Stimulated activated CD8-positive, alpha-beta memory T cell treated with anti-CD3 and anti-CD28 coated beads, Interleukin-12 subunit alpha, Interleukin-12 subunit beta, amount 100 ng/mL, for 24 hours (primary cell): Measurements from ENCODE around the gene C1orf56.

Experiments used
- DNase-seq: peaks from one replicate; pipeline ENCODE4 v3.0.0-alpha.2; 2020; ENCODE audit errors: extremely low read depth

C1orf56 gene, protein sequence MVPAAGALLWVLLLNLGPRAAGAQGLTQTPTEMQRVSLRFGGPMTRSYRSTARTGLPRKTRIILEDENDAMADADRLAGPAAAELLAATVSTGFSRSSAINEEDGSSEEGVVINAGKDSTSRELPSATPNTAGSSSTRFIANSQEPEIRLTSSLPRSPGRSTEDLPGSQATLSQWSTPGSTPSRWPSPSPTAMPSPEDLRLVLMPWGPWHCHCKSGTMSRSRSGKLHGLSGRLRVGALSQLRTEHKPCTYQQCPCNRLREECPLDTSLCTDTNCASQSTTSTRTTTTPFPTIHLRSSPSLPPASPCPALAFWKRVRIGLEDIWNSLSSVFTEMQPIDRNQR

DNA sequence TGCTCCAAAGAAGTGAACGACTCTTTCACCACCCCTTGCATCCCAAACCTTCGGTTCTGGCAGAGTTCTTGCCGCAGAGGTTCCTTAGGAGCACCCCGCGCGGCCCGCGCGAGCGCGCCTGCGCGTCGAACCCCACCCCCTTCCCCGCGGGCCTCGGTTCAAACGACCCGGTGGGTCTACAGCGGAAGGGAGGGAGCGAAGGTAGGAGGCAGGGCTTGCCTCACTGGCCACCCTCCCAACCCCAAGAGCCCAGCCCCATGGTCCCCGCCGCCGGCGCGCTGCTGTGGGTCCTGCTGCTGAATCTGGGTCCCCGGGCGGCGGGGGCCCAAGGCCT lies at the start of gene C1orf56:
Gene C1orf56 (plus strand): TSS at position 161 of the 334 bp plus-strand sequence. CDS start 97 bp downstream, at position 258.
- no peak for DNase-seq

DNA sequence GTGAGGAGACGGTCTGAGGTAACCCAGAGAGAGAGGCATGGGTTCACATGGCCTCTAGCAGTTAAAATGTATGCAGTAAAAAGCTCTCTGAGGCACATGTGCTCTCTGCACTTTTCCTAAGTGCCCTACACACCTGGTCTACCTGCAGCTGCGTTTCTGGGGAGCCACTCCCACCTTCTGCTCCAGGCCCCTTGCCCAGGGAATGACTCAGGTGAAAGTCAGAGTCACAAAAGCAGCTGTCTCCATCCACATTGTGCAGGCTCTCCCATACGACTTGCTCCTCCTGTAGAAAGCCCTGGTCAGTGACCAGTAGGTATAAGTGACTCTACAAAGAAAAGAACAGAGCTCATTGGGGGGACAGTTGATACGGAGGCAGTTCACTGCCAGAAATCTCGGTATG lies 49.6 kb upstream of the C1orf56 start:
- no peak for DNase-seq

DNA sequence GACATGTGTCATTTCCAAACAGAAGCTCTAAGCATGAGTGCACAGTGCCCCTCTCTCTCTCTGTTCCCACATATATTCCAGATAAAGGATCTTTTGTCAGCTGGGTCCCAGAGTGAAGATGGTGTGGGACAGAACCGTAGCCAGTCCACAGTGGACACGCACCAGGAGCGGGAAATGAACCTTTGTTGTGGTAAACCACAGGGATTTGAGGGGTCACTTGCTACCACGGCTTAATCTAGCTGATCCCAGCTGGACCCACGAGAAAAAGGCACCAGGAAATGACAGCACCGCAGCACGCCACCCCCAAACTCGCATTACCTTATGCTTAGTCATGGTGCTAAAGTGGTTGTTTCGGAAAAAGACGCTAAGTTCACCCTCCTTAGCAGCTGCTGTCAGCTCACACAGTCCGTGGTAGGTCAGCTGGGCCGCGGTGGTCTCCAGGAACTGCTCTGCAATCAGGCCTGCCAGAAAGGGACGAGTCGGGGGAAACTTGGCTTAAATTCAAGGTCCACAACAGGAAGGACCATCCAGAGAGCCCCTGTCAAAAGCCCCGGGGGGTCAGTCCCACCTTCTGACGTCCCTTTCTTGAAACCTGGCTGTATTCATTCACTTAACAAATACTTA lies 48.4 kb upstream of the C1orf56 start:
- no peak for DNase-seq

DNA sequence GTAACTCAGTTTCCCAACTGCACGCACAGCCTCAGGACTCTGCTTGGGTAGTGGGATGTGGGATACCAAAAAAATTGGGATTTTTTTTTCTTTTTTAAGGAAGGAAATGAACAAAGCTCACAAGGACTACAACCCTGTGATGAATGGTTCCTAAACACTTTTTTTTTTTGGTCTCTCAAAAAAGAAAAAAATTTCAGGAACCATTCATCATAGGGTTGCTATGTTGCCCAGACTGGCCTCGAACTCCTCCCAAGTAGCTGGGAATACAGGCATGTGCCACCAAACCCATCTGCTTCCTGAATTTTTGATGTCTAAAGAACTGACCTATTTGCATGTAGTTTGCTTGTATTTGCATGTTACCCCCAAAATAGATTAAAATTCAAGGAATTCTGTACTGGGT lies 47.6 kb upstream of the C1orf56 start:
- DNase-seq, result no peak

DNA sequence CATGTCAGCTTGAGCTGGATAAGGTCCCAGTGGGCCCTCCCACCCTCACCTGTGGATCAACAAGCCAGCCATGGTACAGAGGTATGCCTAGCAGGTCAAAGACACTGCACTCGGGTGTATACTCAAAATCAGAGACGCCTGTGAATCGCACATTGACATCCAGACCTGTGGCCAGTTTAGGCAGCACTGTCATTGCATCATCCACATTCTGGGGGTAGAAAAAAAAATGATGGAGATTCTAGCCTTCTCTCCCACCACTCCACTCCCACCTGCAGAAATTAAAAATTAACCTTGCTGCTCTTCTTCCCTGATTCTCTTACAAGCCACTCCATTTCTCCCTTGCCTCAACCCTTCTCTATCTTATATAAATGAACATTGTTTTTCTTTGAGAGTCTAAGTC lies 47.1 kb upstream of the C1orf56 start:
- DNase-seq, result no peak

DNA sequence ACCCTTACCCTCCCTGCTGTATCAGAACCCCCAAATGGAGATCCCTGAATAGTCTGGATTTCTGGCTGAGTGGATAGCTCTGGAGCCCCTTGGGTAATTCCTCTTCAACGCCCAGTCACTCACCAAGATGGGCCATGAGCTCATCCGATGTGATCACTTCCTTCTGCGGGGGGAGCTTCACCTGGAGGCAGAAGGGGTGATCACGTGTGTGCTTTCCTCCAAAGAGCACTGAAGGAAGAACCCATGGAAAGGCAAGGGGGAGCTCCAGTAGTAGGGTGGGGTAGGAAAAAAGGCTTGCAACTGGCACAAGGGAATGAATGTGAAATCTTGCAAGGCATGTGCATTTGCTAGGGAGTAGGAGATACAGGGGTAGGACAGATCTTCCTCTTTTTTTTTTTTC lies 45.9 kb upstream of the C1orf56 start:
- DNase-seq, result no peak

DNA sequence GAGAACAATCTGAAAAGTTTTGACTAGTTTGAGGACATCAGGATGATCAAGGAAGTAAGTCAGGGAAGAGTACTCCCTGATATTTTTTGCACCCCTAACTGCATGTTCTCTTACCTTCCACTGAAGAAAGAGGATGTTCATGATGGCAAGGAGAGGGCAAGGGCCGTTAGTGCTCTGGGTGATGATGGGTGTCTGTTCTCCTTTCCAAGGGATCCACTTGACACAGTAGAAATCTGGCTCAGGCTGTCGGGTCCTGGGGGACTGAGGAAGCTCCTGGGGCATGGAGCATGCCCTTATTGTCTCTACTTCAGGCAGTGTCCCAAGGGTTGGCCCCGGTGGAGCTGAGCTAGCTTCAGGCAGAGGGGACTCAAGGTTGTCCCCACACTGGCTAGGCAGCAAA lies 45.5 kb upstream of the C1orf56 start:
- no peak for DNase-seq

DNA sequence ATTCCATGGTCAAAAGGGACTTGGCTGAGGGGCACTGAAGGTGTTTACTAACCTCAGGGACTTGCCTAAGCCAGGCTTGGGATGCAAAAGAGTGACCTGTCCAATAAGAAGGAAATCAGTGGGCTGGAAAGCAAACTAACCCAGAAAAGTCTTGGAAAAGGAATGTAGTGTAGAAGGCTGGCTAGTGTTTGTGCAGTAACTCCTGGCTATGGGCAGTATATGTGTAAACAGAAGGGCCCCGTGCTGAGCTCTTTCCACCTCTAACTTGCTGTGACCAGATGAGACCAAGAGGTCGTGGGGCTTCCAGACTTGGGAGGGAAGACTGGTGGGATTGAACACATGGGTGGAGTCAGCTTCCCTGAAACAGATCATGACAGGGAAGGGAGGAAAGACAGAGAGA lies 44.9 kb upstream of the C1orf56 start:
- DNase-seq, result no peak

DNA sequence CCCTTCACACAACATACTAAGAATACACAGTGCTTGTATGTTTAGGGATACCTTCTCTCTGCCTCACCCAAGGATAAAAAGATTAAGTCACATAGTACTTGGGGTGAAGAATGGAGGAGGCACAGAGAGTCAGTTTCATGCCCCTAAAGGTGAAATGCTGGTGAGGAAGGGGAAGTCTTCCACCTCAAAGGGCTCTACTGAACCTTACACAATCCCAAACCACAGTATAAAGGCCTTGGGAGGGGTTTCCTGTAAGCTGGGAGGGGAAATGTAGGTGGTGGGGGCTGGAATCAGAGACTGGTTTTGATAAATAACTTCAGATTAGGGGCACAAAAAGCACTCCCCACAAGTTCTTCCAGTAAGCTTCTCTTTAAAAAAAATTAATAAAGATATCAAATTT lies 44.4 kb upstream of the C1orf56 start:
- no peak for DNase-seq

DNA sequence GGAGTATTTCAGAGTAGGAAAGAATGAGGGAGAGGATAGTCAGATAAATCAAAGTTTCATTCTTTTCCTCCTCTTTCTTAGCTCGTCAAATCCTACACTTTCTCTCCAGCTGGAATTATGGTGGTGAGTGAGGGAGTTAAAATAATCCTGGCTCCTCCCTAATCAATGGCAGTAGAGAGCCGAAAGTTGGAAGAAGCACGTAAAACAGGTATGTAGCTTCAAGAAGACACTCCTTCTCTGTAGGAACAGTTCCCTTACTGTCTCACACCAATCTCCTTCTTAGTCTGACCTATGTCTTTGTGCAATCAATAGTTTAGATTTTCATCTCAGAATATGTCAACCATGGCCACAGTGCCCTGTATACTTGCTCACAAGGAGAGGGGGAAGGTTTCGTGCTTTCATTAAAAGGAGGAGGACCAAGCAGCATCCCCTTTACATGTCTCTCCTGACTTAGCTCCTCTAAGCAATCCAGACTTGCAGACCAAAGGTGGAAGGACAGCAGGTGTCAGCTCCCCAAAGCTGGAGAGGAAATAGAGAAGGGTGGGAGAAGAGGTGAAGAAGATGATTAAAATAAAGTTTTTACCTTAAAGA lies 41.7 kb upstream of the C1orf56 start:
- no peak for DNase-seq

DNA sequence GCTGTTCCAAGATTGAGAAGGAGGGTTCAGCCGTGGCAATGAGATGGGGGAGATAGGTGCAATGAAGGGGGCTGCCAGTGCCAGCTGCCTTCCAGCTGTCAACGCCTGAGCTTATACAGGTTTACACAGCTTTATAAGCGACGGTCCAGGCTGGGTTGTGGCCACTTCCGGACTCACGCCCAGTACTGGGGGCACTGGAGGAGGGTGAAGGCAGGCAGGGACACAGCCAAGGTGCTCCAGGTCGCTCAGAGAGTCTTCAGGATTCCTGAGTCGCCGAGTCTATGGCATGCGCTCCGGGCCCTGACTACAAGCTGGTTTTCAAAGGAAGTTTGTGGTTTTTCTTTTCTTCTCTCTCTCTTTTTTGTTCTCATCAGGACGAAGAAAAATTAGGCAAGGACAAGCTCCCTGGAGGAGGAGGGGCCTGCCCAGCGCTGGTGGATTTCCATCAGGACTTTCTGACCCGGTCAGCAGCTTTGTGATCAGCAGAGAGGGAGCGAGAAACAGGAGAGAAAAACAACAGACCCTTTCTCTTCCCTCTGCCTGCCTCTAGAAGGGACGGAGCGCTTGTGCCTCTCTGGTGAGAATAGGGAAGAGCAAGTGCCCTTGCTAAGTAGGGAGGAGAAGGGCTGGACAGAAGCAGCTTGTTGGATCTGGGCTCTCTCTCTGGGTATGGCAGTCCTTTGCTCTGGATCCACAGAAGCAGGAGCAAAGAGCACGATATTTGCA lies 41.1 kb upstream of the C1orf56 start, which contains the start of gene MINDY1:
Gene MINDY1 (minus strand): TSS at position 576 of the 726 bp plus-strand sequence. CDS start 4,285 bp downstream, outside the sequence.
- no peak for DNase-seq

DNA sequence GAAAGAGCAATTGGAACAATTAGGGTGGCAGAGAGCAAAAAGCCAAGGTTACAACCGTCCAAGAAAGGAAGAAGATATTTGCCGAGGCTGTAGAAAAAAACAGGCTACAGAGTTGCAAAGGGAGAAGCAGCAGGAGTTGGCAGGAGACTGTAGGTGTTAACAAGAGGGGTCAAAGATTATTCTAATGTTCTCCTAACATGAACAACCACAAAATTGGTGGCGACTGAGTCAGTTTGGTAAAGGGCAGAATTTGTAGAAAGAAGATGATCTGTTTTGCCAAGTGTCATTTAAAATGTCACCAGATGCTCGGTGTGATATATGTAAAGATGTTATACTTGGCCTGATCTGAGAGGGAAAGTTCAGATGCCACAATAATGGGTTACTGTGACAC lies 39.7 kb upstream of the C1orf56 start:
- no peak for DNase-seq

DNA sequence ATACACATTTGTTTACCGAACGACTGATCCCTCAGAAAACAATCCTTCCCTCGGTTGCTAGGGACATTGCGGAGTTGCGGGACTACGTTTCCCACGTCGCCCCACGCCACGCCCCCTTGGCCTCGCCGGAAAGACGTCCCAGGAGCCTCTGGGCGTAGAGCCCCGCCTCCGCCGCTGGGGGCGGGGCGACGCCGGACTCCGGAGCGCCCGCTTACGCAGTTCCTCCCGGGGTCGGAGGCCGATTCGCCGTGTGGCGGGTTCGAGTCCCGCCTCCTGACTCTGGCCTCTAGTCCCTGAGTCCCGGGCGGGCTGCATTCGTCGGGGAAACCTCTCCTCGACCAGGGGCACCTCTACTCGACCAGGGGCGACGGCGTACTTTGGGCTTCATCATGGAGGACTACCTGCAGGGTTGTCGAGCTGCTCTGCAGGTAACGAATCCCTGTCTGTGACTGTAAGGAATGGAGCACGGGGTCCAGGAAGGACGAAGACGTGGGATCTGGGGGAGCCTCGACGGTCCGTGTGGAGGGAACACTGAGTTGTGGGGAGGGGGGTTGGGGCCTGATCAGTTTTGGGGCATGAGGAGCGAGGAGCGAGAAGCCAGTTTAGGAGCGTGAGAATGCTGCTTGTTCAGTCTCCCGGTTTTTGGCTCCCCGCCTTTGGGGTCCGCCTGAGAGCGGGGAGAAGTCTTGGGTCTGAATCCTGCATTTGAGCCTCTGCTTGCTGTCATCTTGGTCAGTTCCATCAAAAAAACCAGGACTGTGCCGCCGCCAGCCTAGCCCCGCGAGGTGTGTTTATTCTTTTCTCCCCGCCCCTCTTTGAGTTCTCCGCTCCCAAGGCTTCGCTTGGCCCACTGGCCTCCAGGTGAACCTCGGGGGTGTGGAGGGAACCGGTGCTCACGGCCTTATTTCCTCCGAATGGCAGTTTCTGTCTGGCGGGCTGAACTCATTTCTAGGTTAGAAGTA lies 39.0 kb upstream of the C1orf56 start, which contains the start of gene PRUNE1:
Gene PRUNE1 (plus strand): TSS at position 206 of the 962 bp plus-strand sequence. CDS start 184 bp downstream, at position 390.
- DNase-seq, result peak; percentile 96

DNA sequence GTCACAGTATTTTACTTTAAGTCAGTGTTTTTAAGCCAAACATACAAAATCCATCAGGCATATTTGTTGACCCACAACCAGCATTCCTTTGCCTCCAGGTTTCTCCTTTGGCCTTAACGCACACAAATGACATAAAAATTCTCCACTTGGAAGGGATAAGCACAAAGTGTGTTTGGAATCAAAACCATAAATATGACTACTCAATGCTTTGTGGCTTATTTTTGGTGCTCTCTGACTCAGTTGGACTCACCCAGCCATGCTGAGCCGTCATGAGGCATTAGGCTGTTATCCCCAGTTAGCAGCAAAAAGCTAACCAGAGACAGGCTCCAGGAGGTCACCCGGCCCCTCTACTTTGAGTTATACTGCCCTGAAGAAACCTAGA lies 38.4 kb upstream of the C1orf56 start:
- no peak for DNase-seq

DNA sequence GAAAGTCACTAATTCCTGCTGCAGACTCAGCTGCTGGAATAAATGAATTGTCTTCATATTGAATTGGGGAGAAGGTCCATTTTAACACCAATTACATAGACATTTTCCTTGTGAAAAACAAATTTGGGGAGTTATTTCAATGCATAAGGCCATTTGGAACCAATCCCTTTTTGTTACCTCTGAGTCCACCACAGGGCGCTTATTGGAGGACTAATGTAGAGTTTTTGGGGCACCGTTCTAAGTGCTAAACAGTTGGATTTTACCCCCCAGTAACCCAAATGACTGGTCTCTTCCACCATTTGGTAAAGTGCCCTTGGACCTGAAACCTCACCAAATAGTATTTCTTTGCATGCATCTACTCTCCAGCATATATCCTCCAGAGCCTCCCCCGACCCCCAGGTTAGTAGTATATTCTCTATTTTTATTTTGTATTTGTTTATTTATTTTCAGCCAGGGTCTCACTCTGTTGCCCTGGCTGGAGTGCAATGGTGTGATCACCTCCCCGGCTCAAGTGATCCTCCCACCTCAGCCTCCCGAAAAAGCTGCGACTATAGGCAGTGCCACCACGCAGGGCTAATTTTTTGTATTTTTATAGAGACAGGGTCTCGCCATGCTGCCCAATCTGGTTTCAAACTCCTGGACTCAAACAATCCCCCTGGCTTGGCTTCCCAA lies 37.7 kb upstream of the C1orf56 start:
- DNase-seq, result no peak

DNA sequence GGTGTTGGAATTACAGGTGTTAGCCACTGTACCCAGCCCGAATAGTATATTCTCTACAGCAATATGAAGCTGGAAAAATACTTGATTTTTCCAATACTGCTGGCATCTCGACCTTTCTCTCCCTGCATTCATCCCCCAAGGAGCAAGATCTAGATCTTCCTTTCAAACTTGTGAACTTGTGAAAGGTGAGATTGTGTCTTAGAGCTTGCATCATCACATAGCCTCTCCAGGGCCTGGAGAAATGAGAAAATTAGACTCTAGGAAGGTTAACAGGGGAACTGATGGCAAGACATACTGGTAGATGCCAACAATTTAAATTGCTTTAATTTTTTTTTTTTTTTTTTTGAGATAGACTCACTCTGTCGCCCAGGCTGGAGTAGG lies 37.2 kb upstream of the C1orf56 start:
- DNase-seq, result no peak

DNA sequence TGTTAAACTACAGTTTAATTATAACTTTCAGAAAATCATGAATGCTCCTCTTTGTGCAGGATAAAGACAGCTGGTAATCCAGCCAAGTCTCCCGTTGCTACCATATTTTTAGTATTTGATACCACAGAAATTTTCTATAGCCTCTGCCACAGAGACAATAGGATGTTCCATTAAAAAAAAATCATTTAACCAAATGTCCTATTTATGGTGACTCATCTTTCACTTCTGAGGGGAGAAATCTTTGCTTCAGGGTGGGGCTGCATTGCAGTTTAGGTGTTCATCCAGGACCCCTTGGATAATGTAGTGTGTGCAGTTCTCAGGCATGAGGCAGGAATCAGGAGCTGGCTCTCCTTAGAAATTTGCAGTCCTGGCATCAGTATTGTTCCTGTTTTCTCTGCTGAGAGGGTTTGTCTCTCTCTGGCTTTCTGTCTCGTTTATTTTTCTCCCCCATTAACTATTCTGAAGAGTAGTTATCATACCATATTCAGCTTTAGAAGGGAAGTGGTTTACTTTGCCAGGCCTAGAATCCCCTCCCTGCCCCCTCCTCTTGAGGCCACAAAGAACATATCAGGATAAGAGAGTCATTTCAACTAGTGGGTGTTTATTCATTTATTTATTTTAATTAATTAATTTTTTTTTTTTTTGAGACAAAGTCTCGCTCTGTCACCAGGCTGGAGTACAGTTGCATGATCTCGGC lies 36.2 kb upstream of the C1orf56 start:
- no peak for DNase-seq

DNA sequence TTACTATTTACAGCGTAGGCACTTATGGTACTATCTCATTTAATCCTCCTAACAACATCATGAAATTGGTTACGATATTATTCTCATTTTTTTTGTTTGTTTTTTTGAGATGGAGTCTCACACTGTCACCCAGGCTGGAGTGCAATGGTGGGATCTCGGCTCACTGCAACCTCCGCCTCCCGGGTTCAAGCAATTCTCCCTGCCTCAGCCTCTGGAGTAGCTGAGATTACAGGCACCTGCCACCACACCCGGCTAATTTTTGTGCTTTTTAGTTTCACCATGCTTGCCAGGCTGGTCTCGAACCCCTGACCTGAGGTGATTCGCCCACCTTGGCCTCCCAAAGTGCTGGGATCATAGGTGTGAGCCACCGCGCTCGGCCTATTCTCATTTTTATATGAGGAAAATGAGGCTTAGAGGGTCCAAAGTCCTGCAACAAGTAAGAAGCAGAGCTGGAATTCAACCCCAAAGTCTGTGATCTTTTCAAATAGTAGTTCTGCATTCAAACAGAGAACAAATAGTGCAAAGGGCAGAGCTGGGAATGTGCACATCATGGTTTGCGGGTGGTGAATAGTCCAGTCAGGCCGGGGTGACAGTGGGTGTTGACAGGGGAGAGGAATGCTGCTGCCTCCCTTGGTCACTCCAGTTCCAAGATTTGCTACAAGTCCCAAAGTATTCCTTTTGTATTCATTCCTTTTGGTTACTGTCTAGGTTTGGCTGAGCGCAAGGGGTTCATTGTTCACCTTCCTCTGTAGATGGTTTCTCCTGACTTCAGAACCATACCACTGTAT lies 34.7 kb upstream of the C1orf56 start:
- no peak for DNase-seq

DNA sequence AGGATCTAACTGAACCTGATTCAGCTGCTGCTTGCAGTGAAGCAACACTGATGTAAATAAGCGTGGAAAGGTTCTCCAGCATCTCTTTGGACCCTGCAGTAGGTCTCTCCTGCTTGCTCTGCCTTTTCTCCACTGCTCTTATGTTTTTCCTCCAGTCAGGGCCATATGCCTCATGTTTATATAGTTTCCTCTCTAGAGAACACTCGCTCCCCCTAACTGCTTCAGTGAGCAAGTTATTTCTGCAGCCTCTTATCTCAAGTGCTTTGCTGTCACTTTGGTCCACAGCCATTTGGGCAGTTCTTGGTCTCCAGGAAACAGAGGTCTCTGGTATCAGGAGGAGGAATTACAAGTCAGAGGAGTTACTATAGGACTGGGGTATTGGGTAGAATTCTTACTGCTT lies 34.0 kb upstream of the C1orf56 start:
- no peak for DNase-seq
